Parathyroid adenoma (tissue), 2 donors: ENCODE data around the gene KDM7A.

Experiments
- H2AFZ ChIP-seq: fragments of 300-600 bp; sonication (generic); one replicate; pipeline ENCODE4 v1.7.0; 2017; ENCODE audit warnings: antibody characterized with exemption, mild to moderate bottlenecking
- H3K27ac ChIP-seq: fragments of 300-600 bp; sonication (generic); one replicate; pipeline ENCODE4 v1.7.0; 2017
- H3K27me3 ChIP-seq: fragments of 300-600 bp; sonication (generic); one replicate; pipeline ENCODE4 v1.7.0; 2017; ENCODE audit warnings: low read length; ENCODE audit not compliant: control insufficient read depth, insufficient read depth
- H3K36me3 ChIP-seq: fragments of 300-600 bp; sonication (generic); one replicate; pipeline ENCODE4 v1.7.0; 2017; ENCODE audit warnings: low read length; ENCODE audit not compliant: control insufficient read depth, insufficient read depth
- H3K4me1 ChIP-seq: fragments of 300-600 bp; sonication (generic); one replicate; pipeline ENCODE4 v1.7.0; 2017; ENCODE audit warnings: control low read depth
- H3K4me2 ChIP-seq: fragments of 300-600 bp; sonication (generic); one replicate; pipeline ENCODE4 v1.7.0; 2017; ENCODE audit warnings: low read length
- H3K4me3 ChIP-seq: fragments of 300-600 bp; sonication (generic); one replicate; pipeline ENCODE4 v1.7.0; 2017; ENCODE audit warnings: low read depth, low read length
- H3K79me2 ChIP-seq: fragments of 300-600 bp; sonication (generic); one replicate; pipeline ENCODE4 v1.7.0; 2017; ENCODE audit warnings: control low read depth
- H3K9ac ChIP-seq: fragments of 300-600 bp; sonication (generic); one replicate; pipeline ENCODE4 v1.7.0; 2017; ENCODE audit warnings: mild to moderate bottlenecking
- H3K9me3 ChIP-seq: fragments of 300-600 bp; sonication (generic); one replicate; pipeline ENCODE4 v1.7.0; 2017; ENCODE audit warnings: low read length; ENCODE audit not compliant: control insufficient read depth
- CTCF ChIP-seq: fragments of 300-600 bp; sonication (generic); IDR thresholded peaks from one replicate; pipeline ENCODE4 v1.7.0; 2017; ENCODE audit warnings: antibody characterized with exemption, mild to moderate bottlenecking
- donor health status: primary hyperparathyroidism.

Gene KDM7A

GRCh38 chr7:140176811-140177702 is at the start of gene KDM7A:
TSS of gene KDM7A (minus strand) at chr7:140176983. CDS start at chr7:140176937, 46 bp downstream.
- Histone ChIP-seq H3K27ac (peak within 1 kb of the TSS; percentile 92), H3K9ac (peak within 1 kb of the TSS; percentile 61), H3K79me2 (no peaks in the 10 kb centered on the region), H3K36me3 (no peaks in the 10 kb centered on the region), H2AFZ (peak within 1 kb of the TSS; percentile 99), H3K4me1 (no peaks in the 10 kb centered on the region), H3K4me3 (peak within 1 kb of the TSS; percentile 71), H3K4me2 (peak within 1 kb of the TSS; percentile 93), H3K9me3 (no peaks in the 10 kb centered on the region), H3K27me3 (no peaks in the 10 kb centered on the region)
- TF ChIP-seq CTCF: no peak

GRCh38 chr7:140225562-140226249 is 48.9 kb upstream of the KDM7A start:
- Histone ChIP-seq H3K27me3 (no peaks in the 10 kb centered on the region), H3K4me3 (no peak overlapping the region)
- TF ChIP-seq CTCF: no peak

DNA sequence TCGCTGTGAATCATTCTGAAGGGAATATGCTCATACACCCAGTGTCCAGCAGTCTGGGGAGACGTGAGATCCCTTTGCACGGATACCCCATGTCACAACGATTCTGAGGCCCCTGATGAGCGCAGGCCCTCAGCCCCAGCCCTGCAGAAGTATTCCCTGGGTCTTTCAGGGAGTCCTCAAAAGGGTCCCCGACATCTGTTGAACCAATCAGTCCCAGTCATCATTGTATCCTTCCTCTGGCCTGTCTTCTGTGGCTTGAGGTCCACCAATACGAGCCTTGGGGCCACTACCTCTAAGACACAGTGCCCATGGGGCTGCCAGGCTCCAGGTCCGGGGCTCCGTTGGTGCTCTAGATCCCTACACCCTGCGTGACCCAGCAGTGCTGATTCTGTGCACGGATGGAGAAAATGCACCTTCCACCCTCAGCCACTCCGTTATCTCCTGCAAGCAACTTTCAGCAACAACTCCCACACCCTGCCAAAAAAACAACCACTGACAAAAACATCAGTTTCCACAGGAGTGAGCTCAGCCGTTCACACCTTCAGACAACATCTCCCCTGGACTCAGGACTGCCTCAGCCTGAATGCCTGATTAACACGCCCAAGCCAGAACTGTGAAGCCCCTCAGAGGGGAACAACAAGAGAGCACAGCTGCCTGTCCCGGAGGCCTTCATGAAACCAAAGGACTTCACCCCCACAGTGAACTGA is 46.9 kb upstream of the KDM7A start:
- Histone ChIP-seq H3K27ac (no peak overlapping the region), H3K9me3 (no peaks in the 10 kb centered on the region), H3K9ac (no peak overlapping the region), H2AFZ (no peak overlapping the region), H3K27me3 (no peaks in the 10 kb centered on the region), H3K79me2 (no peaks in the 10 kb centered on the region), H3K36me3 (no peaks in the 10 kb centered on the region), H3K4me3 (no peak overlapping the region), H3K4me1 (no peaks in the 10 kb centered on the region), H3K4me2 (no peak overlapping the region)
- TF ChIP-seq CTCF: no peak

More at GRCh38 chr7:140225562-140226249, 48.9 kb upstream of the KDM7A start:
- no peak overlapping the region for H3K27ac ChIP-seq
- H3K9me3 ChIP-seq: no peaks in the 10 kb centered on the region
- H3K9ac ChIP-seq: no peak overlapping the region
- H2AFZ ChIP-seq: no peak overlapping the region
- H3K36me3 ChIP-seq: no peaks in the 10 kb centered on the region
- H3K4me1 ChIP-seq: no peaks in the 10 kb centered on the region
- no peak overlapping the region for H3K4me2 ChIP-seq
- H3K79me2 ChIP-seq: no peaks in the 10 kb centered on the region

GRCh38 chr7:140222814-140223213 is 46.0 kb upstream of the KDM7A start:
- H3K4me3 ChIP-seq: no peak overlapping the region
- H3K9ac ChIP-seq: no peak overlapping the region

More at GRCh38 chr7:140222814-140223213, 46.0 kb upstream of the KDM7A start:
- H3K27me3 ChIP-seq: no peaks in the 10 kb centered on the region
- no peak overlapping the region for H3K27ac ChIP-seq
- no peaks in the 10 kb centered on the region for H3K4me1 ChIP-seq
- no peaks in the 10 kb centered on the region for H3K9me3 ChIP-seq
- TF ChIP-seq CTCF: no peak
- no peaks in the 10 kb centered on the region for H3K79me2 ChIP-seq
- H3K36me3 ChIP-seq: no peaks in the 10 kb centered on the region
- H2AFZ ChIP-seq: no peak overlapping the region
- H3K4me2 ChIP-seq: no peak overlapping the region
